Tibial artery (tissue), 4 donors: ENCODE results near the gene S100A8.

ENCODE experiments used
- DNase-seq, 2 donors: peaks; one replicate each; pipeline ENCODE4 v3.0.0-alpha.2; 2019
- H3K27ac ChIP-seq, 2 donors: fragments of 200-600 bp; sonication (generic) in 1 of 2; 1 replicate in 1 of 2; 2 replicates in 1 of 2; pipeline ENCODE4 v1.5.1; 2018 to 2019; ENCODE audit warnings: mild to moderate bottlenecking in 1 of 2
- H3K27me3 ChIP-seq, 2 donors: fragments of 200-600 bp; sonication (generic) in 1 of 2; one replicate each; pipeline versions ENCODE4 v1.5.1 to v1.6.0; 2016 to 2019
- H3K36me3 ChIP-seq, 3 donors: fragments of 200-600 bp; sonication (generic) in 2 of 3; one replicate each; pipeline ENCODE4 v1.5.1; 2016 to 2019; ENCODE audit warnings: mild to moderate bottlenecking in 2 of 3
- H3K4me1 ChIP-seq, 4 donors: fragments of 200-600 bp; sonication (generic) in 2 of 4; 1 replicate in 3 of 4; 2 replicates in 1 of 4; pipeline ENCODE4 v1.5.1; 2016 to 2019
- H3K4me3 ChIP-seq, 2 donors: fragments of 200-600 bp; sonication (generic) in 1 of 2; 1 replicate in 1 of 2; 2 replicates in 1 of 2; pipeline ENCODE4 v1.5.1; 2018 to 2019; ENCODE audit warnings: mild to moderate bottlenecking in 2 of 2
- H3K9me3 ChIP-seq, 3 donors: fragments of 200-600 bp; sonication (generic) in 1 of 3; one replicate each; pipeline ENCODE4 v1.5.1; 2016 to 2019
- CTCF ChIP-seq, 2 experiments: fragments of 200-600 bp in 1 of 2; fragments of 450-650 bp in 1 of 2; IDR thresholded peaks; one replicate each; pipeline ENCODE4 v1.5.1; 2017 to 2019; ENCODE audit warnings: antibody characterized with exemption in 2 of 2, mild to moderate bottlenecking in 1 of 2, moderate library complexity in 1 of 2
- intact Hi-C: fragments of 100-400 bp; cut with DNase I; formaldehyde crosslinking; loops from one replicate; pipeline ENCODE4 v1.15.0; 2023; ENCODE audit warnings: low total_unique reads

The S100A8 gene

GRCh38 chr1:153344718-153345025 is 46.2 kb downstream of the S100A8 start:
- no peak for TF ChIP-seq CTCF (IDR thresholded peaks at IDR 0.05)
- peaks cover 0 to 56% of the 10 kb centered on the region in 2 donors for H3K27me3 ChIP-seq
- H3K27ac ChIP-seq, result no peak overlapping the region
- H3K4me1 ChIP-seq, result no peaks in the 10 kb centered on the region
- no peak overlapping the region for H3K4me3 ChIP-seq
- intact Hi-C loops, result no loop called here
- H3K9me3 ChIP-seq, result no peaks in the 10 kb centered on the region
- H3K36me3 ChIP-seq, result no peaks in the 10 kb centered on the region
- DNase-seq, result no peak

GRCh38 chr1:153343811-153344717 is 46.8 kb downstream of the S100A8 start:
- Histone ChIP-seq H3K4me1 (no peaks in the 10 kb centered on the region), H3K27me3 (peaks cover 0 to 50% of the 10 kb centered on the region in 2 donors)

GRCh38 chr1:153343040-153343681 is 47.7 kb downstream of the S100A8 start:
- intact Hi-C loops, result no loop called here
- no peak overlapping the region for H3K4me3 ChIP-seq
- no peaks in the 10 kb centered on the region for H3K36me3 ChIP-seq
- H3K9me3 ChIP-seq, result no peaks in the 10 kb centered on the region
- H3K27me3 ChIP-seq, result peaks cover 0 to 44% of the 10 kb centered on the region in 2 donors
- no peak overlapping the region for H3K27ac ChIP-seq
- H3K4me1 ChIP-seq, result no peaks in the 10 kb centered on the region
- no peak for DNase-seq
- TF ChIP-seq CTCF (IDR thresholded peaks at IDR 0.05), result no peak

More at GRCh38 chr1:153343811-153344717, 46.8 kb downstream of the S100A8 start:
- Histone ChIP-seq H3K4me3 (no peak overlapping the region), H3K36me3 (no peaks in the 10 kb centered on the region), H3K27ac (no peak overlapping the region), H3K9me3 (no peaks in the 10 kb centered on the region)
- intact Hi-C loops, result no loop called here
- TF ChIP-seq CTCF (IDR thresholded peaks at IDR 0.05), result no peak
- DNase-seq, result no peak

- no peaks in the 10 kb centered on the region for H3K9me3 ChIP-seq
- DNase-seq, result no peak
- no peak for TF ChIP-seq CTCF (IDR thresholded peaks at IDR 0.05)
- no peak overlapping the region for H3K4me3 ChIP-seq
- no peaks in the 10 kb centered on the region for H3K4me1 ChIP-seq
- H3K27me3 ChIP-seq, result peaks cover 0 to 43% of the 10 kb centered on the region in 2 donors
- H3K27ac ChIP-seq, result no peak overlapping the region
- H3K36me3 ChIP-seq, result no peaks in the 10 kb centered on the region
- intact Hi-C loops, result no loop called here
These were observed 48.7 kb downstream of the S100A8 start for GRCh38 chr1:153342178-153342577.

GRCh38 chr1:153341431-153341934 is 49.4 kb downstream of the S100A8 start:
- intact Hi-C loops, result no loop called here

More at GRCh38 chr1:153341431-153341934, 49.4 kb downstream of the S100A8 start:
- TF ChIP-seq CTCF (IDR thresholded peaks at IDR 0.05), result no peak
- H3K9me3 ChIP-seq, result no peaks in the 10 kb centered on the region
- H3K36me3 ChIP-seq, result no peaks in the 10 kb centered on the region
- no peak for DNase-seq
- no peak overlapping the region for H3K4me3 ChIP-seq
- no peaks in the 10 kb centered on the region for H3K4me1 ChIP-seq
- peaks cover 0 to 37% of the 10 kb centered on the region in 2 donors for H3K27me3 ChIP-seq
- no peak overlapping the region for H3K27ac ChIP-seq
